ENCODE data around the gene LRRC27. TPM values are rescaled to one million over a fixed set of nuclear protein-coding genes. Genes with fewer than 3 reads are reported as not detected.
A peak's percentile ranks its signal among the peaks of the same experiment; 100 is the strongest.

The LRRC27 gene
- total RNA-seq, 4 donors from 2014 or later: 5.1 to 22.3 (median 18.5) TPM

GRCh38 chr10:132304756-132305509, 27.1 kb upstream of the LRRC27 start:
- H3K27ac ChIP-seq: no peak overlapping the region
- no peaks in the 10 kb centered on the region for H3K27me3 ChIP-seq
- H3K36me3 ChIP-seq: no peaks in the 10 kb centered on the region
- peaks cover 0 to 19% (median 9%) of the 10 kb centered on the region in 4 donors for H3K4me1 ChIP-seq
- H3K4me3 ChIP-seq: no peak overlapping the region
- TF ChIP-seq POLR2A (IDR thresholded peaks at IDR 0.05) (no peak), CTCF (IDR thresholded peaks at IDR 0.05) (no peak)
- peak in 1 of 3 donors; percentile 41 for DNase-seq
- H3K9me3 ChIP-seq: no peaks in the 10 kb centered on the region

GRCh38 chr10:132305654-132306342, 26.2 kb upstream of the LRRC27 start:
- TF ChIP-seq POLR2A (IDR thresholded peaks at IDR 0.05): no peak
- no peak for TF ChIP-seq CTCF (IDR thresholded peaks at IDR 0.05)
- Histone ChIP-seq H3K4me1 (peaks cover 0 to 19% (median 9%) of the 10 kb centered on the region in 4 donors), H3K27ac (no peak overlapping the region), H3K36me3 (no peaks in the 10 kb centered on the region), H3K27me3 (no peaks in the 10 kb centered on the region), H3K4me3 (no peak overlapping the region), H3K9me3 (no peaks in the 10 kb centered on the region)
- DNase-seq: peak in 1 of 3 donors; percentile 43

- Histone ChIP-seq H3K36me3 (no peaks in the 10 kb centered on the region), H3K4me1 (peaks cover 0 to 19% (median 9%) of the 10 kb centered on the region in 4 donors), H3K4me3 (no peak overlapping the region), H3K27me3 (no peaks in the 10 kb centered on the region), H3K9me3 (no peaks in the 10 kb centered on the region), H3K27ac (no peak overlapping the region)
- peak in 1 of 3 donors; percentile 44 for DNase-seq
- TF ChIP-seq POLR2A (IDR thresholded peaks at IDR 0.05): no peak
- TF ChIP-seq CTCF (IDR thresholded peaks at IDR 0.05): no peak
These were observed 25.7 kb upstream of the LRRC27 start for GRCh38 chr10:132306343-132306685.

- peak overlapping the region in 1 of 4 donors; percentile 80 for H3K27ac ChIP-seq
- no peaks in the 10 kb centered on the region for H3K9me3 ChIP-seq
- peak; percentile 23 to 63 (median 62) for DNase-seq
- H3K27me3 ChIP-seq: no peaks in the 10 kb centered on the region
- TF ChIP-seq CTCF (IDR thresholded peaks at IDR 0.05) (no peak), POLR2A (IDR thresholded peaks at IDR 0.05) (no peak)
- peak overlapping the region; percentile 55 to 88 (median 72) for H3K4me3 ChIP-seq
- H3K4me1 ChIP-seq: peaks cover 0 to 19% (median 9%) of the 10 kb centered on the region in 4 donors
- H3K36me3 ChIP-seq: no peaks in the 10 kb centered on the region
These were observed 24.9 kb upstream of the LRRC27 start for GRCh38 chr10:132306864-132307751.

- H3K9me3 ChIP-seq: no peaks in the 10 kb centered on the region
- peak within 1 kb of the TSS; percentile 53 to 80 (median 68) for H3K27ac ChIP-seq
- H3K4me1 ChIP-seq: peaks cover 0 to 19% (median 9%) of the 10 kb centered on the region in 4 donors
- H3K36me3 ChIP-seq: no peaks in the 10 kb centered on the region
- peak within 1 kb of the TSS; percentile 55 to 88 (median 72) for H3K4me3 ChIP-seq
- H3K27me3 ChIP-seq: no peaks in the 10 kb centered on the region
- TF ChIP-seq POLR2A (IDR thresholded peaks at IDR 0.05): no peak
- peak; percentile 93 to 98 (median 96) for DNase-seq
These were observed 24.0 kb upstream of the LRRC27 start, which contains the start of gene STK32C for GRCh38 chr10:132307823-132308586. Gene STK32C (minus strand): TSS chr10:132307950. CDS start chr10:132307833, 117 bp downstream.

Measured in Peyer's patch (tissue), 4 donors.